Measurements from ENCODE around the gene PAH. TPM values are rescaled to one million over a fixed set of nuclear protein-coding genes. Genes with fewer than 3 reads are reported as not detected.

Gene PAH
- total and polyA plus RNA-seq, 2 of the 8 experiments (the other 6 are each of a cell fraction or from before 2014, with no cell fraction given), result 3.9 to 9.0 TPM

DNA sequence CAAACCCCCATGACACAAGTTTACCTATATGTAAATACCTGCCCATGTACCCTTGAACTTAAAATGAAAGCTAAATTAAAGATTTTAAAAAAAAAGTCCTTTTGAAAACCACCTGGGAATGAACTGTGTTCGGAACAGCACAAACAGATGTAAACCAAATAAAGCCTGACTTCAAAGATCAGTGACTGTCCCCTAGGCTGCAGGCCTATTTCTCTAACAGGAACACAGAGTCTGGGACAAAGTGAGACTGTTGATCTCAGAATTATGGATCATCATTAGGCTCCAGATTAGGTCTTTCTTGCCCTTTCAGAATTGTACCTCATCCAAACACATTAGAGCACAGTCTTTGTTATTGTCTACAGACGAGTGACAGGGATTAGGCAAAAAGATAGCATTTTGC is 54.6 kb downstream of the PAH start (continued):
- TF ChIP-seq, protein P1, sequence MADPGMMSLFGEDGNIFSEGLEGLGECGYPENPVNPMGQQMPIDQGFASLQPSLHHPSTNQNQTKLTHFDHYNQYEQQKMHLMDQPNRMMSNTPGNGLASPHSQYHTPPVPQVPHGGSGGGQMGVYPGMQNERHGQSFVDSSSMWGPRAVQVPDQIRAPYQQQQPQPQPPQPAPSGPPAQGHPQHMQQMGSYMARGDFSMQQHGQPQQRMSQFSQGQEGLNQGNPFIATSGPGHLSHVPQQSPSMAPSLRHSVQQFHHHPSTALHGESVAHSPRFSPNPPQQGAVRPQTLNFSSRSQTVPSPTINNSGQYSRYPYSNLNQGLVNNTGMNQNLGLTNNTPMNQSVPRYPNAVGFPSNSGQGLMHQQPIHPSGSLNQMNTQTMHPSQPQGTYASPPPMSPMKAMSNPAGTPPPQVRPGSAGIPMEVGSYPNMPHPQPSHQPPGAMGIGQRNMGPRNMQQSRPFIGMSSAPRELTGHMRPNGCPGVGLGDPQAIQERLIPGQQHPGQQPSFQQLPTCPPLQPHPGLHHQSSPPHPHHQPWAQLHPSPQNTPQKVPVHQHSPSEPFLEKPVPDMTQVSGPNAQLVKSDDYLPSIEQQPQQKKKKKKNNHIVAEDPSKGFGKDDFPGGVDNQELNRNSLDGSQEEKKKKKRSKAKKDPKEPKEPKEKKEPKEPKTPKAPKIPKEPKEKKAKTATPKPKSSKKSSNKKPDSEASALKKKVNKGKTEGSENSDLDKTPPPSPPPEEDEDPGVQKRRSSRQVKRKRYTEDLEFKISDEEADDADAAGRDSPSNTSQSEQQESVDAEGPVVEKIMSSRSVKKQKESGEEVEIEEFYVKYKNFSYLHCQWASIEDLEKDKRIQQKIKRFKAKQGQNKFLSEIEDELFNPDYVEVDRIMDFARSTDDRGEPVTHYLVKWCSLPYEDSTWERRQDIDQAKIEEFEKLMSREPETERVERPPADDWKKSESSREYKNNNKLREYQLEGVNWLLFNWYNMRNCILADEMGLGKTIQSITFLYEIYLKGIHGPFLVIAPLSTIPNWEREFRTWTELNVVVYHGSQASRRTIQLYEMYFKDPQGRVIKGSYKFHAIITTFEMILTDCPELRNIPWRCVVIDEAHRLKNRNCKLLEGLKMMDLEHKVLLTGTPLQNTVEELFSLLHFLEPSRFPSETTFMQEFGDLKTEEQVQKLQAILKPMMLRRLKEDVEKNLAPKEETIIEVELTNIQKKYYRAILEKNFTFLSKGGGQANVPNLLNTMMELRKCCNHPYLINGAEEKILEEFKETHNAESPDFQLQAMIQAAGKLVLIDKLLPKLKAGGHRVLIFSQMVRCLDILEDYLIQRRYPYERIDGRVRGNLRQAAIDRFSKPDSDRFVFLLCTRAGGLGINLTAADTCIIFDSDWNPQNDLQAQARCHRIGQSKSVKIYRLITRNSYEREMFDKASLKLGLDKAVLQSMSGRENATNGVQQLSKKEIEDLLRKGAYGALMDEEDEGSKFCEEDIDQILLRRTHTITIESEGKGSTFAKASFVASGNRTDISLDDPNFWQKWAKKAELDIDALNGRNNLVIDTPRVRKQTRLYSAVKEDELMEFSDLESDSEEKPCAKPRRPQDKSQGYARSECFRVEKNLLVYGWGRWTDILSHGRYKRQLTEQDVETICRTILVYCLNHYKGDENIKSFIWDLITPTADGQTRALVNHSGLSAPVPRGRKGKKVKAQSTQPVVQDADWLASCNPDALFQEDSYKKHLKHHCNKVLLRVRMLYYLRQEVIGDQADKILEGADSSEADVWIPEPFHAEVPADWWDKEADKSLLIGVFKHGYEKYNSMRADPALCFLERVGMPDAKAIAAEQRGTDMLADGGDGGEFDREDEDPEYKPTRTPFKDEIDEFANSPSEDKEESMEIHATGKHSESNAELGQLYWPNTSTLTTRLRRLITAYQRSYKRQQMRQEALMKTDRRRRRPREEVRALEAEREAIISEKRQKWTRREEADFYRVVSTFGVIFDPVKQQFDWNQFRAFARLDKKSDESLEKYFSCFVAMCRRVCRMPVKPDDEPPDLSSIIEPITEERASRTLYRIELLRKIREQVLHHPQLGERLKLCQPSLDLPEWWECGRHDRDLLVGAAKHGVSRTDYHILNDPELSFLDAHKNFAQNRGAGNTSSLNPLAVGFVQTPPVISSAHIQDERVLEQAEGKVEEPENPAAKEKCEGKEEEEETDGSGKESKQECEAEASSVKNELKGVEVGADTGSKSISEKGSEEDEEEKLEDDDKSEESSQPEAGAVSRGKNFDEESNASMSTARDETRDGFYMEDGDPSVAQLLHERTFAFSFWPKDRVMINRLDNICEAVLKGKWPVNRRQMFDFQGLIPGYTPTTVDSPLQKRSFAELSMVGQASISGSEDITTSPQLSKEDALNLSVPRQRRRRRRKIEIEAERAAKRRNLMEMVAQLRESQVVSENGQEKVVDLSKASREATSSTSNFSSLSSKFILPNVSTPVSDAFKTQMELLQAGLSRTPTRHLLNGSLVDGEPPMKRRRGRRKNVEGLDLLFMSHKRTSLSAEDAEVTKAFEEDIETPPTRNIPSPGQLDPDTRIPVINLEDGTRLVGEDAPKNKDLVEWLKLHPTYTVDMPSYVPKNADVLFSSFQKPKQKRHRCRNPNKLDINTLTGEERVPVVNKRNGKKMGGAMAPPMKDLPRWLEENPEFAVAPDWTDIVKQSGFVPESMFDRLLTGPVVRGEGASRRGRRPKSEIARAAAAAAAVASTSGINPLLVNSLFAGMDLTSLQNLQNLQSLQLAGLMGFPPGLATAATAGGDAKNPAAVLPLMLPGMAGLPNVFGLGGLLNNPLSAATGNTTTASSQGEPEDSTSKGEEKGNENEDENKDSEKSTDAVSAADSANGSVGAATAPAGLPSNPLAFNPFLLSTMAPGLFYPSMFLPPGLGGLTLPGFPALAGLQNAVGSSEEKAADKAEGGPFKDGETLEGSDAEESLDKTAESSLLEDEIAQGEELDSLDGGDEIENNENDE (IDR thresholded peaks at IDR 0.05; ENCODE audit: insufficient replicate concordance, low read length), result no peak
- TF ChIP-seq EGR1 (IDR thresholded peaks at IDR 0.05; ENCODE audit: borderline replicate concordance, low read depth, low read length), result no peak
- no peak for TF ChIP-seq KDM4A (IDR thresholded peaks at IDR 0.05; ENCODE audit: low read depth, low read length, severe bottlenecking)
- no peak for TF ChIP-seq CEBPB (IDR thresholded peaks at IDR 0.05; ENCODE audit: low read depth, low read length)
- TF ChIP-seq POLR2A (IDR thresholded peaks at IDR 0.05; ENCODE audit: control extremely low read depth in 1 of 2, low read depth in 2 of 2, low read length in 2 of 2), result no peak
- TF ChIP-seq, protein P2, sequence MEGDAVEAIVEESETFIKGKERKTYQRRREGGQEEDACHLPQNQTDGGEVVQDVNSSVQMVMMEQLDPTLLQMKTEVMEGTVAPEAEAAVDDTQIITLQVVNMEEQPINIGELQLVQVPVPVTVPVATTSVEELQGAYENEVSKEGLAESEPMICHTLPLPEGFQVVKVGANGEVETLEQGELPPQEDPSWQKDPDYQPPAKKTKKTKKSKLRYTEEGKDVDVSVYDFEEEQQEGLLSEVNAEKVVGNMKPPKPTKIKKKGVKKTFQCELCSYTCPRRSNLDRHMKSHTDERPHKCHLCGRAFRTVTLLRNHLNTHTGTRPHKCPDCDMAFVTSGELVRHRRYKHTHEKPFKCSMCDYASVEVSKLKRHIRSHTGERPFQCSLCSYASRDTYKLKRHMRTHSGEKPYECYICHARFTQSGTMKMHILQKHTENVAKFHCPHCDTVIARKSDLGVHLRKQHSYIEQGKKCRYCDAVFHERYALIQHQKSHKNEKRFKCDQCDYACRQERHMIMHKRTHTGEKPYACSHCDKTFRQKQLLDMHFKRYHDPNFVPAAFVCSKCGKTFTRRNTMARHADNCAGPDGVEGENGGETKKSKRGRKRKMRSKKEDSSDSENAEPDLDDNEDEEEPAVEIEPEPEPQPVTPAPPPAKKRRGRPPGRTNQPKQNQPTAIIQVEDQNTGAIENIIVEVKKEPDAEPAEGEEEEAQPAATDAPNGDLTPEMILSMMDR (IDR thresholded peaks at IDR 0.05; ENCODE audit: control extremely low read depth in 1 of 3, insufficient read depth in 1 of 3, low read depth in 1 of 3, low read length in 3 of 3), result no peak

Data from H1 (cell line).